ENCODE data around the gene COG2.

DNA sequence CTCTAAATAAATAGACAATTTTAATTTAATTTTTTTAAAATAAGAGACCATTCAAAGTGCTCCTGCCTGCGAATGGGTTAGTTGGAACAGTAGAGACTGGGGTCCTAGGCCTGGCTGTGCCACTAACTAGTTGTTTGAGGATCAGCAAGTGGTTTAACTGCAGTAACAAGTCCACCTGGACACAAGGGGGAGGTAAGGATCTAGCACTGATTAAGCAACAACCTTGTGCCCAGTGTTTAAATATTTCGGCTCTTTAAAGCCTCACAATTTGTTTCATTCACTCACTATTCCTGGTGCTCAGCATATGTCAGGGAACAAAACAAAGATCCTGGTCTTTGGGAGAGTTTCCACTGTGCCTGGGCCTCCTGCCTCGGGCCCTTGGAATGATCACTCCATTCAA lies 73.2 kb downstream of the COG2 start:
- TF ChIP-seq CTCF (IDR thresholded peaks at IDR 0.05 in 4 of 5, conservative IDR thresholded peaks at IDR 0.05 in 1 of 5) = no peak
- no peak for TF ChIP-seq POLR2A (IDR thresholded peaks at IDR 0.05)

Data from gastrocnemius medialis (tissue), 4 donors.